Activated naive CD4-positive, alpha-beta T cell treated with anti-CD3 and anti-CD28 coated beads for 36 hours (primary cell): ENCODE results near the gene ARHGAP15. TPM values are rescaled to one million over a fixed set of nuclear protein-coding genes. Genes with fewer than 3 reads are reported as not detected.
A peak's percentile ranks its signal among the peaks of the same experiment; 100 is the strongest.

Source experiments
- CTCF ChIA-PET: fragments of 350-600 bp; sonication (Branson Sonifier 250); formaldehyde crosslinking; loops from one replicate; lab custom pipeline; 2021; ENCODE audit warnings: antibody characterized with exemption; lab: Charles Lee
- DNase-seq: peaks from one replicate; pipeline ENCODE4 v3.0.0-alpha.2; 2020
- H3K27ac Mint-ChIP-seq: one replicate; pipeline ENCODE4 v1.8.0; 2021; ENCODE audit warnings: mild to moderate bottlenecking, mixed read lengths
- H3K27me3 Mint-ChIP-seq: one replicate; pipeline ENCODE4 v1.8.0; 2021; ENCODE audit warnings: low read depth, mixed read lengths
- H3K36me3 Mint-ChIP-seq: one replicate; pipeline ENCODE4 v1.8.0; 2021; ENCODE audit warnings: low read depth, mixed read lengths
- H3K4me1 Mint-ChIP-seq: one replicate; pipeline ENCODE4 v1.8.0; 2021; ENCODE audit warnings: low read depth, mixed read lengths
- H3K4me3 Mint-ChIP-seq: one replicate; pipeline ENCODE4 v1.8.0; 2021; ENCODE audit warnings: mild to moderate bottlenecking, moderate library complexity, mixed read lengths
- H3K9me3 Mint-ChIP-seq: one replicate; pipeline ENCODE4 v1.8.0; 2021; ENCODE audit warnings: mixed read lengths
- intact Hi-C: fragments of 100-400 bp; cut with micrococcal nuclease; formaldehyde crosslinking; loops from one replicate; pipeline ENCODE4 v1.15.1; 2023
- total RNA-seq, 2 experiments: library from RNA; stranded (reverse); gene quantifications; one replicate each; pipeline ENCODE4 v1.2.3, GENCODE V29; 2021

Gene ARHGAP15
- total RNA-seq, 2 experiments from 2014 or later, result 85.7 to 90.1 TPM

GRCh38 chr2:143514413-143514812 lies 385.2 kb downstream of the ARHGAP15 start:
- Mint-ChIP-seq H3K36me3 (peaks cover 47% of the 10 kb centered on the region), H3K9me3 (no peaks in the 10 kb centered on the region), H3K4me1 (no peaks in the 10 kb centered on the region), H3K27me3 (no peaks in the 10 kb centered on the region), H3K4me3 (no peak overlapping the region), H3K27ac (no peak overlapping the region)
- intact Hi-C loops, result loop anchor here (10.0 kb wide), 1 partner anchor 480 kb away; no protein-coding TSS in a partner anchor
- no peak for DNase-seq
- CTCF ChIA-PET, result no interaction called here

GRCh38 chr2:143515318-143515717 lies 386.1 kb downstream of the ARHGAP15 start:
- CTCF ChIA-PET, result no interaction called here
- Mint-ChIP-seq H3K9me3 (no peaks in the 10 kb centered on the region), H3K36me3 (peaks cover 49% of the 10 kb centered on the region), H3K27me3 (no peaks in the 10 kb centered on the region), H3K27ac (no peak overlapping the region), H3K4me3 (no peak overlapping the region), H3K4me1 (peaks cover 3% of the 10 kb centered on the region)
- DNase-seq, result no peak
- intact Hi-C loops, result loop anchor here (10.0 kb wide), 1 partner anchor 481 kb away; no protein-coding TSS in a partner anchor

- H3K36me3 Mint-ChIP-seq, result peaks cover 35% of the 10 kb centered on the region
- no peak for DNase-seq
- CTCF ChIA-PET, result interaction anchor here (0.5 kb wide), 1 partner anchor 984 kb away, joined by 3 read pairs; no protein-coding TSS in a partner anchor
Measured at GRCh38 chr2:143519521-143519920, 390.3 kb downstream of the ARHGAP15 start.

GRCh38 chr2:143521396-143521795 lies 392.2 kb downstream of the ARHGAP15 start:
- no peak for DNase-seq
- intact Hi-C loops, result no loop called here
- CTCF ChIA-PET, result no interaction called here

More at GRCh38 chr2:143519521-143519920, 390.3 kb downstream of the ARHGAP15 start:
- Mint-ChIP-seq H3K4me3 (no peak overlapping the region), H3K27ac (no peak overlapping the region), H3K4me1 (peaks cover 32% of the 10 kb centered on the region), H3K9me3 (no peaks in the 10 kb centered on the region), H3K27me3 (no peaks in the 10 kb centered on the region)
- intact Hi-C loops, result loop anchor here (10.0 kb wide), 1 partner anchor 485 kb away; no protein-coding TSS in a partner anchor

GRCh38 chr2:143522699-143523098 lies 393.5 kb downstream of the ARHGAP15 start:
- no peaks in the 10 kb centered on the region for H3K27me3 Mint-ChIP-seq
- peaks cover 44% of the 10 kb centered on the region for H3K4me1 Mint-ChIP-seq
- H3K4me3 Mint-ChIP-seq, result no peak overlapping the region
- H3K9me3 Mint-ChIP-seq, result no peaks in the 10 kb centered on the region
- H3K36me3 Mint-ChIP-seq, result peaks cover 32% of the 10 kb centered on the region
- DNase-seq, result no peak
- intact Hi-C loops, result no loop called here
- H3K27ac Mint-ChIP-seq, result no peak overlapping the region
- CTCF ChIA-PET, result no interaction called here

More at GRCh38 chr2:143521396-143521795, 392.2 kb downstream of the ARHGAP15 start:
- Mint-ChIP-seq H3K9me3 (no peaks in the 10 kb centered on the region), H3K36me3 (peaks cover 35% of the 10 kb centered on the region), H3K4me1 (peaks cover 44% of the 10 kb centered on the region), H3K27ac (peak overlapping the region; percentile 33), H3K4me3 (no peak overlapping the region), H3K27me3 (no peaks in the 10 kb centered on the region)

- DNase-seq, result no peak
- no peaks in the 10 kb centered on the region for H3K9me3 Mint-ChIP-seq
- H3K27me3 Mint-ChIP-seq, result no peaks in the 10 kb centered on the region
- peaks cover 56% of the 10 kb centered on the region for H3K4me1 Mint-ChIP-seq
- H3K27ac Mint-ChIP-seq, result no peak overlapping the region
- CTCF ChIA-PET, result no interaction called here
- no peak overlapping the region for H3K4me3 Mint-ChIP-seq
- peaks cover 33% of the 10 kb centered on the region for H3K36me3 Mint-ChIP-seq
- intact Hi-C loops, result no loop called here
Measured at GRCh38 chr2:143524119-143524553, 394.9 kb downstream of the ARHGAP15 start.

GRCh38 chr2:143524559-143525401 lies 395.6 kb downstream of the ARHGAP15 start:
- no peak for DNase-seq
- intact Hi-C loops, result no loop called here
- Mint-ChIP-seq H3K27me3 (no peaks in the 10 kb centered on the region), H3K4me1 (peaks cover 60% of the 10 kb centered on the region), H3K4me3 (no peak overlapping the region), H3K27ac (no peak overlapping the region), H3K36me3 (peaks cover 37% of the 10 kb centered on the region), H3K9me3 (no peaks in the 10 kb centered on the region)
- CTCF ChIA-PET, result interaction anchor here (1.0 kb wide), 1 partner anchor 12 kb away, joined by 3 read pairs; no protein-coding TSS in a partner anchor

- Mint-ChIP-seq H3K4me3 (peak overlapping the region; percentile 13), H3K9me3 (no peaks in the 10 kb centered on the region), H3K27ac (no peak overlapping the region), H3K36me3 (peaks cover 37% of the 10 kb centered on the region), H3K27me3 (no peaks in the 10 kb centered on the region), H3K4me1 (peaks cover 59% of the 10 kb centered on the region)
- CTCF ChIA-PET, result interaction anchor here (1.0 kb wide), 1 partner anchor 13 kb away, joined by 3 read pairs; no protein-coding TSS in a partner anchor
- intact Hi-C loops, result no loop called here
- no peak for DNase-seq
Measured at GRCh38 chr2:143525402-143525860, 396.2 kb downstream of the ARHGAP15 start.

GRCh38 chr2:143526498-143526897 lies 397.3 kb downstream of the ARHGAP15 start:
- DNase-seq, result no peak
- H3K4me3 Mint-ChIP-seq, result no peak overlapping the region
- intact Hi-C loops, result no loop called here
- peaks cover 56% of the 10 kb centered on the region for H3K4me1 Mint-ChIP-seq
- H3K36me3 Mint-ChIP-seq, result peaks cover 43% of the 10 kb centered on the region
- CTCF ChIA-PET, result no interaction called here
- H3K9me3 Mint-ChIP-seq, result no peaks in the 10 kb centered on the region
- no peaks in the 10 kb centered on the region for H3K27me3 Mint-ChIP-seq
- H3K27ac Mint-ChIP-seq, result no peak overlapping the region

- intact Hi-C loops, result no loop called here
- Mint-ChIP-seq H3K4me1 (peaks cover 43% of the 10 kb centered on the region), H3K36me3 (peaks cover 34% of the 10 kb centered on the region), H3K27ac (no peak overlapping the region), H3K9me3 (no peaks in the 10 kb centered on the region), H3K27me3 (no peaks in the 10 kb centered on the region), H3K4me3 (no peak overlapping the region)
- CTCF ChIA-PET, result no interaction called here
- no peak for DNase-seq
Measured at GRCh38 chr2:143528021-143528420, 398.8 kb downstream of the ARHGAP15 start.

GRCh38 chr2:143529118-143529720 lies 400.0 kb downstream of the ARHGAP15 start:
- DNase-seq, result no peak
- H3K4me3 Mint-ChIP-seq, result no peak overlapping the region
- H3K4me1 Mint-ChIP-seq, result peaks cover 34% of the 10 kb centered on the region
- peak overlapping the region; percentile 9 for H3K27ac Mint-ChIP-seq
- H3K36me3 Mint-ChIP-seq, result peaks cover 44% of the 10 kb centered on the region
- intact Hi-C loops, result no loop called here
- no peaks in the 10 kb centered on the region for H3K27me3 Mint-ChIP-seq
- CTCF ChIA-PET, result interaction anchor here (0.6 to 1.2 kb wide), 5 partner anchors 36 to 395 kb away, joined by 3 to 4 read pairs (median 3); no protein-coding TSS in a partner anchor
- no peaks in the 10 kb centered on the region for H3K9me3 Mint-ChIP-seq

- Mint-ChIP-seq H3K27ac (no peak overlapping the region), H3K27me3 (no peaks in the 10 kb centered on the region), H3K9me3 (peaks cover 3% of the 10 kb centered on the region), H3K4me1 (peaks cover 19% of the 10 kb centered on the region), H3K36me3 (peaks cover 49% of the 10 kb centered on the region), H3K4me3 (no peak overlapping the region)
- intact Hi-C loops, result no loop called here
- CTCF ChIA-PET, result interaction anchor here (0.7 kb wide), 1 partner anchor 96 kb away, joined by 3 read pairs; no protein-coding TSS in a partner anchor
- no peak for DNase-seq
Measured at GRCh38 chr2:143530758-143531157, 401.5 kb downstream of the ARHGAP15 start.
